ENCODE data around the gene MED27. TPM values are rescaled to one million over a fixed set of nuclear protein-coding genes. Genes with fewer than 3 reads are reported as not detected.

MED27 gene
- total and polyA plus RNA-seq, 2 donors (not counting 1 experiment from before 2014, with no cell fraction given) = 13.4 to 44.7 TPM

DNA sequence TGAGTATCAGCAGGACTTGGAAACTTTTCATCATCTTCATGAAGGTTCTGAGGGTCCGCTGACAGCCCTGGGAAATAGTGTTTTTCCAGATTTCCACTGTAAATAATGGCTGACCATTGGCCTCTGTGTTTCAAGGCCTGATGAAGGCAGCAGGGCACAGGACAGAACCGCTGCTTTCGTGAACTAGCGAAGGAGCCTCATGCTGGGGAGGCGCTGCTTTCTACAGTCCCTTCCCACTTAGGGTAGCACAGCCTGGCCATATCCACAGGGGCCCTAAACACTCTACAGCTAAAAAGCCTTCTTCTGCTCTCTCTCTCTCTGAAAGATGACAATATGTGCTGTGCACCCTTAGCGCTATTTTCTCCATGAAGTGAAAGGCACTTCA is 118.2 kb downstream of the MED27 start:
- H3K27me3 ChIP-seq (ENCODE audit: control insufficient read depth, insufficient read depth, low read length) = no peaks in the 10 kb centered on the region
- no peak overlapping the region for H3K4me3 ChIP-seq (replicated peaks in 1 of 4; ENCODE audit: control extremely low read depth in 1 of 4, insufficient read depth in 1 of 4, low read depth in 3 of 4, low read length in 4 of 4)
- H3K9ac ChIP-seq (ENCODE audit: insufficient read depth, low read length) = no peak overlapping the region
- DNase-seq (ENCODE audit: low read depth in 2 of 2) = no peak
- H4K20me1 ChIP-seq (ENCODE audit: control insufficient read depth, extremely low read depth, insufficient read depth, low read length) = no peaks in the 10 kb centered on the region
- no peak overlapping the region for H2AFZ ChIP-seq (ENCODE audit: low read length)
- H3K4me1 ChIP-seq (ENCODE audit: control insufficient read depth, extremely low read depth, insufficient read depth, low read length) = no peaks in the 10 kb centered on the region
- H3K36me3 ChIP-seq (ENCODE audit: control insufficient read depth, insufficient read depth, low read length) = no peaks in the 10 kb centered on the region
- H3K9me3 ChIP-seq (ENCODE audit: control insufficient read depth, insufficient read depth, low read depth, low read length) = no peaks in the 10 kb centered on the region
- H3K4me2 ChIP-seq (ENCODE audit: extremely low read depth, insufficient read depth, low read length) = no peak overlapping the region
- H3K79me2 ChIP-seq (ENCODE audit: control insufficient read depth, insufficient read depth, low read length) = no peaks in the 10 kb centered on the region
- no peak for TF ChIP-seq EZH2 (IDR thresholded peaks at IDR 0.05; ENCODE audit: low read length, missing control alignments)
- no peak for TF ChIP-seq CTCF (conservative IDR thresholded peaks at IDR 0.05 in 1 of 2, IDR thresholded peaks at IDR 0.05 in 1 of 2; ENCODE audit: low read depth in 1 of 2, low read length in 2 of 2)
- H3K27ac ChIP-seq (ENCODE audit: insufficient read depth, low read length) = no peak overlapping the region

GRCh38 chr9:131960851-131961495 is 118.7 kb downstream of the MED27 start:
- no peaks in the 10 kb centered on the region for H3K36me3 ChIP-seq (ENCODE audit: control insufficient read depth, insufficient read depth, low read length)
- H4K20me1 ChIP-seq (ENCODE audit: control insufficient read depth, extremely low read depth, insufficient read depth, low read length) = no peaks in the 10 kb centered on the region
- DNase-seq (ENCODE audit: low read depth in 2 of 2) = peak in 1 of 2 donors; percentile 64
- H3K4me1 ChIP-seq (ENCODE audit: control insufficient read depth, extremely low read depth, insufficient read depth, low read length) = no peaks in the 10 kb centered on the region
- H3K4me3 ChIP-seq (replicated peaks in 1 of 4; ENCODE audit: control extremely low read depth in 1 of 4, insufficient read depth in 1 of 4, low read depth in 3 of 4, low read length in 4 of 4) = no peak overlapping the region
- TF ChIP-seq CTCF (conservative IDR thresholded peaks at IDR 0.05 in 1 of 2, IDR thresholded peaks at IDR 0.05 in 1 of 2; ENCODE audit: low read depth in 1 of 2, low read length in 2 of 2) (no peak), EZH2 (IDR thresholded peaks at IDR 0.05; ENCODE audit: low read length, missing control alignments) (no peak)
- H3K79me2 ChIP-seq (ENCODE audit: control insufficient read depth, insufficient read depth, low read length) = no peaks in the 10 kb centered on the region
- no peak overlapping the region for H3K27ac ChIP-seq (ENCODE audit: insufficient read depth, low read length)
- H3K9me3 ChIP-seq (ENCODE audit: control insufficient read depth, insufficient read depth, low read depth, low read length) = no peaks in the 10 kb centered on the region
- no peaks in the 10 kb centered on the region for H3K27me3 ChIP-seq (ENCODE audit: control insufficient read depth, insufficient read depth, low read length)
- H2AFZ ChIP-seq (ENCODE audit: low read length) = no peak overlapping the region
- H3K4me2 ChIP-seq (ENCODE audit: extremely low read depth, insufficient read depth, low read length) = no peak overlapping the region
- H3K9ac ChIP-seq (ENCODE audit: insufficient read depth, low read length) = no peak overlapping the region

DNA sequence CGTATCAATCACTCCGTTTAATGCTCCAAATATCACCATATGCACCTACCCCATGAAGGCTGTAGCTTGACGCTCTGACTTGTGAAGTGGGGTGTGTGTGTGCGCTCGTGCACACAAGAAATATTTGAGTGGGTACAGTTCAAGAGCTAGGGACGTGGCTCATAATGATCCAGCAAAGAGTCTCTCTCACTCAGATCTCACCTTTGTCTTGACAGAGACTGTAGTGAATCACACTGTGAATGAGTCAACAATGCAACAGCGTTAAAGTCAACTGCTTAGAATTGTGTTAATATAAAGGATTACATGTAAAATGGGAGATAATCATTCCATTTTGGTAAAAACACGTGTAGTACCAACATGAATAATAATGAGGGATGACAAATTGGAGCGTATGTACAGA is 119.4 kb downstream of the MED27 start:
- Histone ChIP-seq H3K4me3 (replicated peaks in 1 of 4; ENCODE audit: control extremely low read depth in 1 of 4, insufficient read depth in 1 of 4, low read depth in 3 of 4, low read length in 4 of 4) (no peak overlapping the region), H3K4me1 (ENCODE audit: control insufficient read depth, extremely low read depth, insufficient read depth, low read length) (no peaks in the 10 kb centered on the region), H4K20me1 (ENCODE audit: control insufficient read depth, extremely low read depth, insufficient read depth, low read length) (no peaks in the 10 kb centered on the region), H3K9me3 (ENCODE audit: control insufficient read depth, insufficient read depth, low read depth, low read length) (no peaks in the 10 kb centered on the region), H3K27me3 (ENCODE audit: control insufficient read depth, insufficient read depth, low read length) (no peaks in the 10 kb centered on the region), H3K9ac (ENCODE audit: insufficient read depth, low read length) (no peak overlapping the region), H3K4me2 (ENCODE audit: extremely low read depth, insufficient read depth, low read length) (no peak overlapping the region), H2AFZ (ENCODE audit: low read length) (no peak overlapping the region), H3K27ac (ENCODE audit: insufficient read depth, low read length) (no peak overlapping the region), H3K36me3 (ENCODE audit: control insufficient read depth, insufficient read depth, low read length) (no peaks in the 10 kb centered on the region), H3K79me2 (ENCODE audit: control insufficient read depth, insufficient read depth, low read length) (no peaks in the 10 kb centered on the region)
- DNase-seq (ENCODE audit: low read depth in 2 of 2) = peak in 1 of 2 donors; percentile 64
- no peak for TF ChIP-seq EZH2 (IDR thresholded peaks at IDR 0.05; ENCODE audit: low read length, missing control alignments)
